ENCODE results near the gene PRPS1L1.

The PRPS1L1 gene

GRCh38 chr7:18027628-18028027 lies at the start of gene PRPS1L1:
PRPS1L1 (minus strand) TSS chr7:18027846.
- DNase-seq = no peak

GRCh38 chr7:18076461-18076860 lies 48.8 kb upstream of the PRPS1L1 start:
- DNase-seq = no peak

- no peak for DNase-seq
These were observed 41.1 kb upstream of the PRPS1L1 start for GRCh38 chr7:18068745-18069144.

DNA sequence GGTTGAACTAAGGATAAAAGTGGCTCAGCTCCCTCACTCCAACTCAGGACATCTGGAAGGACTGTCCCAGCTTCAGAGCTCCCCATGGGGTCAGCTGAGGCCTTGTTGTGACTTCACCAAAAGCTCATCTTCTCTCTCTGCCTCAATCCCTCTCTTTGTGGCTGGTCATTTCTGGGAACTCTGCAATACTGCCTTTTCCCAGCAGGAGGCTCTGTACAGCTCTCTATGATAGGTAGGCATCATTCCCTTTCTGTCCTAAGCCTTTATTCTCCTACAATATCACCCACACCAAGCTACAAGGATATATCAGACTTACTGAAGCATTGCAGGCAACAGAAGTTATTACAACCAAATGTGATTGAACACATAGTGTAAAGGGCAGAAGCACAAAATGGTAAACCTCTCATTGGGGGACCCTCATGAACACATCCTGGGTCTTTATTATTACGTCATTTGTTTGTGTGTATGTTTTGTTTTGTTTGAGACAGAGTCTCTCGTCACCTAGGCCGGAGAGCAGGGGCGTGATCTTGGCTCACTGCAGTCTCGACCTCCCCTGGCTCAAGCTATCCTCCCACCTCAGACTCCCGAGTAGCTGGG lies 36.7 kb upstream of the PRPS1L1 start:
- DNase-seq = peak; percentile 20

GRCh38 chr7:18063149-18063901 lies 35.7 kb upstream of the PRPS1L1 start:
- no peak for DNase-seq

DNA sequence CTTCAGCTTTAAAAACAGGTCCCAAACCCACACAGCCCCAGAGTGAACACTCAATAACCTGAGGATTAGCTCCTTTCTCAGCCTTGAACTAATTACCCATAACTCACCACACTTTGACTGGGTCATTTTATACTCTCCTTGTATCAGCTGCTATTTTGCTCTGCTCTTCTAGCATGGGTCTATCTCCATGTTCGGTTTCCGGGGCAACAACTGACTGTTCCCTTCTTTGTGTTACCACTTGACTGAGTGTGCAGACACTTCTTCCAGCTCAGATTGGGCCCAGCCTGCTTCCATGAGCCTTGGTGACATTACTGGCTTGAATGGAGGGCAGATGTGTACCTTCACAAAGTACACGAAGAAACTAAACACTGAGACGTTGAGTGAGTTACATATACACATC lies 31.5 kb upstream of the PRPS1L1 start:
- no peak for DNase-seq

DNA sequence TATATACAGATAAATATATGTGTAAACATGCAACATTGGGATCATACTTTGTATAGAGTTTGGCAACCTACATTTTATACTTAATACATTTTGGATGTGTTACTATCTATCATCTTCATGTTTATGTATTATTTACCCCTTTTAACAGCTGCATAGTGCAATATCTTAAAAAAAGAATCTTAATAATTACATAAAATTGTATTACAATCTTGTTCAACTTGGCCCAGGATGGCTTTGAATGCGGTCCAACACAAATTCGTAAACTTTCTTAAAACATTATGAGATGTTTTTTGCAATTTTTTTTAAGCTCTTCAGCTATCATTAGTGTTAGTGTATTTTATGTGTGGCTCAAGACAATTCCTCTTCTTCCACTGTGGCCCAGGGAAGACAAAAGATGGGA lies 26.3 kb upstream of the PRPS1L1 start:
- no peak for DNase-seq

DNA sequence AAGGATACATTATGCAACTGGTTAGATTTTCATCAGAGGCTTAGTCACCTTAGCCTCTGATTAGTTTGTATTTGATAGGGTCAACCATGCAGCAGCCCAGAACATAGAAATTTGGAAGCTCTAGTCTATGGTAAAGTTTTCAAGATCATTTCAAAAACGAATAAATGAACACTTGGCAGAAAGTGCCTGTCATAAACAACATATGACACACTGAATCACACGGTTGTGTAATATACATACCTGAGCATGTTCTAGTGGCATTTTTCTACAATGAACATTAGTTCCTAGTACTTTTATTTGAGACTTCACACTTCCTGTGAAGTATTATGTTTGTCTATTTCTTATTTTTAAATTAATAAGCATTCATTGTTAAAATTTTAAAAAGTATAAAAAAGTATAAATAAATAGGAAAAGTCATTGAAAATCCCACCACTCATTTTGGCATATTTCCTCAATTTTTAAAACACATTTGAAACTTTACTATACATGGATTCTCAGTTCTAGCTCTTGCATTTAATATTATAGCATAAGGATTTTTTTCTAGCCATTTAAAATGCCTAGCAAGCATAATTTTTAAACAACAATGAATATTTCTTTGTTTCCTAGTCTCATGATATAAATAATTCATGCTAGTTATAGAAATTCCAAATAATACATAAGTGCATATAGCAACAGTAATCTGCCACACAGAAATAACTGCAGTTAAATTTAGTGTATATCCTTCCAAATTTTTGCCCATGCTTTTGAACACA lies 25.7 kb upstream of the PRPS1L1 start:
- DNase-seq = no peak

DNA sequence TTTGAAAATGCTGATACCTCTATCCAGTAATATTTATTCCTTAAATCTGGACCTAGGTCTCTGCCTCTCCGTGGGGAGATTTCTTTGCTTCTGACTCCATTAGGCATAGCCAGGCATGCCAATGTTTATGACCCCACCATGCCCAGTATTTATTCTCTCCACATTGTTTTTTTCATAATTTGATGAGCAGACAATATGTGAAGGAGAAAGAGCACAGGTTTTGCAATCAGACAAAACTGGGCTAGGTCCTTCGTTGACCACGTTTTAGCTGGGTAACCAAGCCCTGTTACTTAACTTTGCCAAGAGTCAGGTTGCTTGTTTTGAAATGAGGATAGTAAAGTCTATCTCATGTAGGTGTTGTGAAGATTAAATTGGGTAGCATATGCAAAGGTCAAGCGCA lies 21.6 kb upstream of the PRPS1L1 start:
- no peak for DNase-seq

DNA sequence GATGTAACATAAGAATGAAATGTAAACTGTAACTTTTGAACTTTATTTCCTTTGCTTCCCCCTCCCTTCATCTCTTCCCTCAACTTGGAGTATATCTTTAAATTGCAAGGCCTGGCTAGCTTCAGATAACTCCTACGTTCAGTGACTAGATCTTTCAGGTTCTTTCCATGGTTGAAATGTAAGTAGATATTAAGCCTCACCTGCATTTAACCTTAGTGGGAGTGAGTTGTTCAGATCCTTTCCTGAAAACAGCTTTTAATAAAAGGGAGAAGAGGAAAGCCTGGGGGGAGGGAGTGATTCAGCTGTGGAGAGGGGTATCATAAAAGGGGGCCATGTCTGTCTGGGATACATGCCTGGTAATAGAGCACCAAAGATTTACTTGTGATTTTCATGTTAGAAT lies 19.0 kb upstream of the PRPS1L1 start:
- DNase-seq = no peak

DNA sequence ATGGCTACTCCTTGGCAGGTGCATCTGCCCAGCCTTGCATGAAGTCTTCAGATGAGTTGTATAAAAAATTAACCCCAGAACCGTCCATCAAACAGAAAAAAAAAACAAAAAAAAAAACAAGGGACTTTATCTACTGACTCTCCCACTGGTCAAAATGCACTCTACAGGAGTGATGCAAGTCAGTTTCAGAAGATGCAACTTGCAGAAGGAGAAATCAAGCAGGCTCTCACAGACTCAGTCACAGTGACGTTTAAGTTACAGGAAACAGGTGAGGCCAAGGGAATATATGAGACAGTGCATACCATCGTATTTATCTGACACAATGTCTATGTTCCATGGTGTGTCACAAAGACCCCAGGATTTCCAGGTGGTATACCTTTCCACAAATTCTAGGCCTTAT lies 17.5 kb upstream of the PRPS1L1 start:
- DNase-seq = no peak

DNA sequence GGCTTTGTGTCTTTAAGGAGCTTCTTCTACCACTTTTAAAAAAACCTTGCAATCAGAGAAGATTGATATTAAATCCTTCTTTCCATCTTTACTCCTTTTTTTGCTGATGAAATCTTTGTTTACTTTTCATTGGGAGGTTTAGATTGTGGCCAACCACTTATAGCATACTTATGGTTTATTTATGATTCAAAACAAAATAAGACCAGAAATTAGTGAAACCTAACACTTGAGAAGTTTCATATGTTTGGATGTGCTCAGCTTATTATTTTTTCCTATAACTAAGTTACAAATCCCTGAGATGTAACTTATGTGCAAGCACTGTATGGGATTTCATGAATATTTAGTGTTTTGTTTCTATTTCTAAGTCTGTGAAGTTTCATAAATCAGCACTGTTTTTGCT lies 13.5 kb upstream of the PRPS1L1 start:
- no peak for DNase-seq

GRCh38 chr7:18040196-18040595 lies 12.6 kb upstream of the PRPS1L1 start:
- DNase-seq = no peak

GRCh38 chr7:18038382-18038781 lies 10.7 kb upstream of the PRPS1L1 start:
- no peak for DNase-seq

GRCh38 chr7:18037609-18038008 lies 10.0 kb upstream of the PRPS1L1 start:
- DNase-seq = no peak

DNA sequence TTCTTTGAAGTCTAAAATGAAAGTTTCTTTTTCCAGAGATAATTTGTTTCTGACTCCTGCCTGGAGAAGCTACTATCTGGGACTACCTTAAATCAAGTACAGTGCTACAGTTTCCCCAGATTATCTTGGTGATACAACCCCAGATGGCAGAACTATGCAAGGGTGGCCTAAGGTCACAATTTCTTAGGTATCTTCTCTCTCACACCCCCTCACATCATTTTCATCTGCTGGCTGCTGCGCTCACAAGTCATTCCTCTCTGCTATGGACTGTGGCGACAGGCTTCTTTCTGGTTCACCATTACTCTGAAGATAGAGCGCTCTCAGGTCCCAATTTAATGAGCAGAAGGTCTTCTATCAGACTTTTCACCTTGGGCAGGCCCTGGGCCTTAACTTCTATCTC lies 9.1 kb upstream of the PRPS1L1 start:
- no peak for DNase-seq

- no peak for DNase-seq
These were observed 3.1 kb upstream of the PRPS1L1 start for GRCh38 chr7:18030758-18031157.

- DNase-seq = no peak
These were observed 7.4 kb downstream of the PRPS1L1 start for GRCh38 chr7:18020138-18020715.

DNA sequence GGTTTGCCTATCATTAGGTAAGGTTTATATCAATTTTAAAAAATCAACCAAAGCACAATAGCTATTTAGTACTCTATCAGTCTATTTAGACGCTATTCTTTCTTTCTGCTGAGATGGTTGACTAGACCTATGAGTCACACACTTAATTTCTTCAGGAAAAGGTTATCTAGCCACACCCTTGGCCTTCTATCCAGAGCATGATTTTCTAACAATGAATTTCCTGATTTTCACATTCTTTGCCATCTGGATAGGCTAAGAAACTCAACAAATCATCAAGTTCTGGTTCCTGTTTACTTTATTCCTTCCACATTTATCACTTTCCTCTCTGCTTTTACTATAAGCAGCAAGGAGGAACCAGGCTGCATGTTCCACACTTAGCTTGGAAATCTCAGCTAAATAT lies 8.1 kb downstream of the PRPS1L1 start:
- DNase-seq = no peak

- DNase-seq = no peak
These were observed 9.1 kb downstream of the PRPS1L1 start for GRCh38 chr7:18018296-18019215.

GRCh38 chr7:18016547-18017444 lies 10.8 kb downstream of the PRPS1L1 start:
- no peak for DNase-seq

GRCh38 chr7:18013936-18014335 lies 13.7 kb downstream of the PRPS1L1 start:
- no peak for DNase-seq

Data from activated CD4-positive, alpha-beta T cell treated with anti-CD3 and anti-CD28 coated beads, Interleukin-10, Interleukin-2, amounts not matched to agents 100 ng/mL and 50 ng/mL, durations not matched to agents 16 hours and 8 hours (primary cell).